NCI-H2107 (cell line): Measurements from ENCODE around the gene ZNF71.
"Not testable (repeated sequence)": the region's sequence is repeated elsewhere in the genome, so short reads cannot be mapped to it uniquely, and the experiment has no call there.

Source experiments
- DNase-seq: peaks from one replicate; lab custom pipeline; 2025; lab: John Stamatoyannopoulos, UW

The ZNF71 gene

GRCh38 chr19:56623006-56623405 lies 27.9 kb downstream of the ZNF71 start:
- DNase-seq: no peak

GRCh38 chr19:56625708-56626107 lies 30.6 kb downstream of the ZNF71 start:
- no peak for DNase-seq

- no peak for DNase-seq
Measured at GRCh38 chr19:56633021-56633420, 37.9 kb downstream of the ZNF71 start.

- DNase-seq: no peak
Measured at GRCh38 chr19:56637976-56638555, 43.0 kb downstream of the ZNF71 start.

GRCh38 chr19:56639217-56639616 lies 44.1 kb downstream of the ZNF71 start:
- DNase-seq: no peak

- no peak for DNase-seq
Measured at GRCh38 chr19:56642711-56643459, 47.8 kb downstream of the ZNF71 start, which contains the start of gene SMIM17. Gene SMIM17, plus strand, starts transcription at chr19:56643159. Its CDS starts 2,509 bp downstream, at chr19:56645668.

- DNase-seq: no peak
Measured at GRCh38 chr19:56643460-56643955, 48.4 kb downstream of the ZNF71 start.

GRCh38 chr19:56654151-56654550 lies 59.0 kb downstream of the ZNF71 start:
- no peak for DNase-seq

- no peak for DNase-seq
Measured at GRCh38 chr19:56660381-56661107, 65.4 kb downstream of the ZNF71 start.

- DNase-seq: no peak
Measured at GRCh38 chr19:56661248-56661647, 66.1 kb downstream of the ZNF71 start.

- no peak for DNase-seq
Measured at GRCh38 chr19:56663931-56664500, 68.9 kb downstream of the ZNF71 start.

- no peak for DNase-seq
Measured at GRCh38 chr19:56664511-56664910, 69.4 kb downstream of the ZNF71 start.

- DNase-seq: no peak
Measured at GRCh38 chr19:56667311-56667870, 72.3 kb downstream of the ZNF71 start.

GRCh38 chr19:56668676-56669075 lies 73.6 kb downstream of the ZNF71 start:
- DNase-seq: no peak

GRCh38 chr19:56670401-56670960 lies 75.4 kb downstream of the ZNF71 start:
- DNase-seq: no peak

GRCh38 chr19:56670961-56671612 lies 76.0 kb downstream of the ZNF71 start:
- DNase-seq: no peak

GRCh38 chr19:56671613-56671994 lies 76.5 kb downstream of the ZNF71 start, which contains the start of gene ZNF835:
Gene ZNF835, minus strand, starts transcription at chr19:56671757. Its CDS starts 6,559 bp downstream, at chr19:56665198.
- DNase-seq: no peak

GRCh38 chr19:56672610-56673009 lies 77.5 kb downstream of the ZNF71 start:
- not testable (repeated sequence) for DNase-seq
